BLaER1 treated with 17β-estradiol and CSF1 and Interleukin-3, amounts not matched to agents 10 nM and 100 nM (cell line): ENCODE results near the gene AP3M1.
"Not testable (repeated sequence)": the region's sequence is repeated elsewhere in the genome, so short reads cannot be mapped to it uniquely, and the experiment has no call there.

Experiments used
- H3K27ac ChIP-seq, 11 experiments: shearing (Covaris generic); formaldehyde crosslinking; 2 replicates each; pipeline ENCODE4 v1.8.1; 2022
- H3K27me3 ChIP-seq, 11 experiments: shearing (Covaris generic); formaldehyde crosslinking; 2 replicates each; pipeline ENCODE4 v1.8.1; 2022
- H3K36me3 ChIP-seq, 11 experiments: shearing (Covaris generic); formaldehyde crosslinking; 2 replicates each; pipeline ENCODE4 v1.8.1; 2022
- H3K4me1 ChIP-seq, 10 experiments: shearing (Covaris generic); formaldehyde crosslinking; 2 replicates each; pipeline ENCODE4 v1.8.1; 2022
- H3K4me2 ChIP-seq, 11 experiments: shearing (Covaris generic); formaldehyde crosslinking; 2 replicates each; pipeline ENCODE4 v1.8.1; 2022
- H3K4me3 ChIP-seq, 10 experiments: shearing (Covaris generic); formaldehyde crosslinking; 2 replicates each; pipeline ENCODE4 v1.8.1; 2022
- H3K9ac ChIP-seq, 11 experiments: shearing (Covaris generic); formaldehyde crosslinking; 2 replicates each; pipeline ENCODE4 v1.8.1; 2022
- H3K9me3 ChIP-seq, 11 experiments: shearing (Covaris generic); formaldehyde crosslinking; replicated peaks in 1 of 11; 2 replicates each; pipeline ENCODE4 v1.8.1; 2022
- H4K20me1 ChIP-seq, 11 experiments: shearing (Covaris generic); formaldehyde crosslinking; 2 replicates each; pipeline ENCODE4 v1.8.1; 2022
- Cebpa-rat ChIP-seq, 11 experiments: shearing (Covaris generic); IDR thresholded peaks; 2 replicates each; pipeline ENCODE4 v1.8.1; 2022

Gene AP3M1, protein sequence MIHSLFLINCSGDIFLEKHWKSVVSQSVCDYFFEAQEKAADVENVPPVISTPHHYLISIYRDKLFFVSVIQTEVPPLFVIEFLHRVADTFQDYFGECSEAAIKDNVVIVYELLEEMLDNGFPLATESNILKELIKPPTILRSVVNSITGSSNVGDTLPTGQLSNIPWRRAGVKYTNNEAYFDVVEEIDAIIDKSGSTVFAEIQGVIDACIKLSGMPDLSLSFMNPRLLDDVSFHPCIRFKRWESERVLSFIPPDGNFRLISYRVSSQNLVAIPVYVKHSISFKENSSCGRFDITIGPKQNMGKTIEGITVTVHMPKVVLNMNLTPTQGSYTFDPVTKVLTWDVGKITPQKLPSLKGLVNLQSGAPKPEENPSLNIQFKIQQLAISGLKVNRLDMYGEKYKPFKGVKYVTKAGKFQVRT

DNA sequence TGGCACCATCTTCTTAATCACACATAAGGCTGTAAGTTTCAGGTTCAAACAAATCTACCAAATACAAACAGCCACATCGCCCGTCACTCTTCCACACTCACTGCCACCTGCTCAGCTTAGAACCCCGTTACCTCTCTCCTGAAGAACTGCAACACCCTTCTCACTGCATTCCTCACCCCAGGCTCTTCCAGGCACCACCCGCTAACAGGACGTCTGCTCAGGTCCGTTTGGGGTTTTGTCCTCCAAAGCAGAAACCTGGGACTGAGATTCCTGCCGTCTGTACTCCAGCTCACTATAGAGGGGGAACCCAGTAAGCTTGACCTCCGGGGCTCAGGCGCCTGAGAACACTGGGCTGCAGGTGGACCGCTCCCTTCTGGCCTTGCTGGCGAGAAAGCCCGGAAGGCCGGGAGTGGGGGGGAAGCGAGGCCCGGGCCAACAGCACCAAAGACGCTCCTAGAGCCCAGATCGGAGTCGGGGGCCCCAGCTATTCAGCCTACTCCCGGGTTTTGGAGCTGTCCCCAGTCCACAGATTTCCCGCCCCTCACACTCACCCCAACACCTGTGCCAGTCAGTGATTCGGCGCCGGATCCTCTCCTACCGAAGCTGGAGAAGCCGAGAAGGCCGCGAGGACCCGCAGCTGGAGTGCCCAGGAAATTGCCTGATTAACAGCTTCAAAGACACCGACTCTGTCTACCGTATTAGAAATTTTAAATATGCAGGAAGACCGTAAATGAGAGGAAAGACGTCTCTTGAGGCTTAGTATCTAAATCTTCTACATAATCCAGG lies at the start of gene AP3M1:
TSS of gene AP3M1 (minus strand) at position 625 of the 786 bp plus-strand sequence. CDS start 12,449 bp downstream, outside the sequence.
- Histone ChIP-seq H3K4me3 (peak within 1 kb of the TSS; percentile 88 to 98 (median 96)), H3K27me3 (no peaks in the 10 kb centered on the region), H3K4me2 (peak within 1 kb of the TSS; percentile 88 to 98 (median 92)), H3K27ac (peak within 1 kb of the TSS; percentile 92 to 98 (median 94)), H3K9ac (peak within 1 kb of the TSS; percentile 83 to 96 (median 92)), H3K36me3 (peaks cover 18 to 36% (median 29%) of the 10 kb centered on the region in 11 experiments; a peak in 21 of 22 replicates), H3K9me3 (no peaks in the 10 kb centered on the region), H4K20me1 (peaks cover 0 to 58% (median 26%) of the 10 kb centered on the region in 11 experiments; a peak in 13 of 22 replicates), H3K4me1 (peaks cover 39 to 74% (median 52%) of the 10 kb centered on the region in 10 experiments)
- TF ChIP-seq Cebpa-rat (IDR thresholded peaks at IDR 0.05) = no peak

DNA sequence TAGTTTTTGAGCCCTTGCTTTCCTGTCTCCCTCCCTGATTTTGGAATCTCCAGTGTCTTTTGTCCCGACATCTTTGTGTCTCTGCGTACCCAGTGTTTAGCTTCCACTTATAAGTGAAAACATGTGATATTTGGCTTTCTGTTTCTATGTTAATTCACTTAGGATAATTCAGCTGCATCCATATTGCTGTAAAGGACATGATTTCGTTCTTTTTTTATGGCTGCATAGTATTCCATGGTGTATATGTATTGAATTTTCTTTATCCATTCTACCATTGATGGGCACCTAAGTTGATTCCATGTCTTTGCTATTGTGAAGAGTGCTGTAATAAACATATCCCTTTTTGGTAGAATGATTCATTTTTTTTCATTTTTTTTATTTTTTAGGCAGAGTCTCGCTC lies 48.7 kb upstream of the AP3M1 start:
- H3K4me3 ChIP-seq = no peak overlapping the region
- H3K4me1 ChIP-seq = no peaks in the 10 kb centered on the region
- no peaks in the 10 kb centered on the region for H3K27me3 ChIP-seq
- H3K36me3 ChIP-seq = peaks cover 20 to 53% (median 37%) of the 10 kb centered on the region in 11 experiments; a peak in 21 of 22 replicates
- H3K4me2 ChIP-seq = no peak overlapping the region
- H3K9me3 ChIP-seq = 0 out of 22 replicates have a peak, but pooled peaks cover 0 to 4% (median 0%) of the 10 kb centered on the region in 11 experiments
- no peak overlapping the region for H3K9ac ChIP-seq
- no peak overlapping the region for H3K27ac ChIP-seq
- TF ChIP-seq Cebpa-rat (IDR thresholded peaks at IDR 0.05) = no peak
- peaks cover 0 to 62% (median 30%) of the 10 kb centered on the region in 11 experiments; a peak in 17 of 22 replicates for H4K20me1 ChIP-seq

DNA sequence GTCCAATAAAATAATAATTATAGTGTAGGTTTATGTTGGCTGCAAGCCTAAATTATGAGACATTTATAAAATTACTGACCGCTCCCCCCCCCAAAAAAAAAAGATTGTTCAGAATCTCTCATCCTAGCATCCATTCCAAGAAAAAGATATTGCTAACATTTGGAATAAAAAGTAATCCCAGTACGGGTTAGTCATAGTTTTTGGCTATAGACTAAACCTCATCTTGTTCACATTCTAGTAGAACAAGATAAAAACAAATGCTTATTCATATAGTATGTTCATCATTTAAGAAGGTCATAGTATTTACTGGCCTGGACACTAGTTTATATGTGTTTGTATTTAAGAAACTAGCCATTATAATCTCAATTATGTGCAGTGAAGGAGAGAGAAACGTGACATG lies 44.4 kb upstream of the AP3M1 start:
- no peak overlapping the region for H3K4me2 ChIP-seq
- H4K20me1 ChIP-seq = peaks cover 0 to 96% (median 40%) of the 10 kb centered on the region in 11 experiments; a peak in 17 of 22 replicates
- no peak overlapping the region for H3K9ac ChIP-seq
- no peak overlapping the region for H3K27ac ChIP-seq
- no peaks in the 10 kb centered on the region for H3K27me3 ChIP-seq
- no peak for TF ChIP-seq Cebpa-rat (IDR thresholded peaks at IDR 0.05)
- H3K4me1 ChIP-seq = peaks cover 18 to 28% (median 25%) of the 10 kb centered on the region in 10 experiments
- no peak overlapping the region for H3K4me3 ChIP-seq
- H3K9me3 ChIP-seq = 0 out of 22 replicates have a peak, but pooled peaks cover 0 to 4% (median 0%) of the 10 kb centered on the region in 11 experiments
- peaks cover 0 to 19% (median 8%) of the 10 kb centered on the region in 11 experiments; a peak in 7 of 22 replicates for H3K36me3 ChIP-seq

DNA sequence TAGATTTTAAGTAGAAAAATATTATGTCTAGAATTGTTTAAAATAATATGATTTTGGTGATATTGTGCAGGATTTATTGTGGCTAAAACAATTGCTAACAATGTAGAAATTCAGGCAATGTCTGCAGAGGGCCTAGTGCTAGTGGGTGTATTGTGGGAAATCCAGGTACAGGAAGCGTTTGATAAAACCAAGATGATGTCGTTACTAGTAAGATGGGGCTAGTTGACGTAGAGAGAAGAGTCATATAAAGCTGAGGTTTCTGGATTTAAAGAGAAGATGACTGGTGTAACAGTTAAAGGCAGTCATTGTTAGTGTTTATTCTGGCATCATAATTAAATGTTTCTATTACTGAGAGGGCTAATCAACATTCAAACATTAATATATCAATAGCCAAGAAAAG lies 43.9 kb upstream of the AP3M1 start:
- H3K9me3 ChIP-seq = 0 out of 22 replicates have a peak, but pooled peaks cover 0 to 4% (median 0%) of the 10 kb centered on the region in 11 experiments
- H3K36me3 ChIP-seq = peaks cover 0 to 18% (median 5%) of the 10 kb centered on the region in 11 experiments; a peak in 6 of 22 replicates
- H3K4me1 ChIP-seq = peaks cover 22 to 33% (median 30%) of the 10 kb centered on the region in 10 experiments
- H3K27me3 ChIP-seq = no peaks in the 10 kb centered on the region
- H3K9ac ChIP-seq = no peak overlapping the region
- H3K4me2 ChIP-seq = no peak overlapping the region
- TF ChIP-seq Cebpa-rat (IDR thresholded peaks at IDR 0.05) = no peak
- H3K27ac ChIP-seq = no peak overlapping the region
- no peak overlapping the region for H3K4me3 ChIP-seq
- H4K20me1 ChIP-seq = peaks cover 0 to 96% (median 38%) of the 10 kb centered on the region in 11 experiments; a peak in 17 of 22 replicates

DNA sequence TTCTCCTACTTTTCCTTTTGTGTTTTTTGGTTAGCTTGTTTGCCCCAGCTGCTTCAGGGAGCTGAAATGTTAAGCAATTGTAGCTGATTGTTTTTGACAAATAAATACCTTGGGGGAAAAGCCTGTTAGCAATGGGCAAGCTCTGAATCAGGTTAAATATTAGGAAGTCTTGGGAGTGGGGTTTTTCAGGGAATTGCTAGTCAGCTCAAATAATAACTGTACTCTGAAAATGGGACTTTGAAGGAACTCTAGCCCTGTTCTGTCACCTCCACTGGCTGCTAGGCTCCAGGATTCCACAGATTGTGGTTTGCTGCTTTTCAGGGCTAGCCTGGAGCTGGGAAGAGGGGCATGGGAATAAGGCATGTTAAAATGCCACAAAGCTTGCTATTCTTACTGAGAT lies 39.9 kb upstream of the AP3M1 start:
- Histone ChIP-seq H3K4me1 (peaks cover 24 to 45% (median 38%) of the 10 kb centered on the region in 10 experiments), H3K4me3 (peak overlapping the region in 1 of 10 experiments; percentile 19; a peak in 2 of 20 replicates), H3K27me3 (no peaks in the 10 kb centered on the region), H3K9me3 (no peaks in the 10 kb centered on the region), H3K27ac (peak overlapping the region; percentile 41 to 74 (median 61); a peak in 20 of 22 replicates), H3K4me2 (peak overlapping the region; percentile 48 to 80 (median 66)), H4K20me1 (peaks cover 0 to 91% (median 28%) of the 10 kb centered on the region in 11 experiments; a peak in 16 of 22 replicates), H3K36me3 (peaks cover 0 to 12% (median 0%) of the 10 kb centered on the region in 11 experiments; a peak in 4 of 22 replicates), H3K9ac (peak overlapping the region; percentile 4 to 61 (median 40); a peak in 19 of 22 replicates)
- TF ChIP-seq Cebpa-rat (IDR thresholded peaks at IDR 0.05) = no peak

DNA sequence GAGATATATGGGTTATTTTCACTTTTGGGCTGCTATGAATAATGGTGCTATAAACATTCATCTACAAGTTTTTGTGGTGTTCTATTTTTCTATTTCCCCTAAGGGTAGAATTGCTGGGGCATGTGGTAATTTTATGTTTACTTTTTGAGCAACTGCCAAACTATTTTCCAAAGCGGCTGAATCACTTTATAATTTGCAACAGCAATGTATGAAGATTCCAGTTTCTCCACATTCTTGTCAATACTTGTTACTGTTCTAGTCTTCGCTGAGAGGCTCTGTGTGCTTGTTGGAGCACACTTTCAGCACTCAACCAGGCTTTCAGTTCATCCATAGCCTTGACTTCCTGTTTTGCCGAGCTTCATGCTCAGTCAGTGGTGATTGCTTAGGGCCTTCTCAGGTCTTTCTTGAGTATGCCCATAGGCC lies 39.4 kb upstream of the AP3M1 start:
- Histone ChIP-seq H3K9ac (peak overlapping the region; percentile 4 to 61 (median 40); a peak in 18 of 22 replicates), H3K4me1 (peaks cover 24 to 45% (median 38%) of the 10 kb centered on the region in 10 experiments), H4K20me1 (peaks cover 0 to 92% (median 25%) of the 10 kb centered on the region in 11 experiments; a peak in 15 of 22 replicates), H3K36me3 (peaks cover 0 to 10% (median 0%) of the 10 kb centered on the region in 11 experiments; a peak in 2 of 22 replicates), H3K4me2 (peak overlapping the region; percentile 48 to 80 (median 66)), H3K27me3 (no peaks in the 10 kb centered on the region), H3K27ac (peak overlapping the region; percentile 41 to 74 (median 61); a peak in 19 of 22 replicates), H3K4me3 (peak overlapping the region in 1 of 10 experiments; percentile 19; a peak in 2 of 20 replicates), H3K9me3 (no peaks in the 10 kb centered on the region)
- TF ChIP-seq Cebpa-rat (IDR thresholded peaks at IDR 0.05) = no peak

DNA sequence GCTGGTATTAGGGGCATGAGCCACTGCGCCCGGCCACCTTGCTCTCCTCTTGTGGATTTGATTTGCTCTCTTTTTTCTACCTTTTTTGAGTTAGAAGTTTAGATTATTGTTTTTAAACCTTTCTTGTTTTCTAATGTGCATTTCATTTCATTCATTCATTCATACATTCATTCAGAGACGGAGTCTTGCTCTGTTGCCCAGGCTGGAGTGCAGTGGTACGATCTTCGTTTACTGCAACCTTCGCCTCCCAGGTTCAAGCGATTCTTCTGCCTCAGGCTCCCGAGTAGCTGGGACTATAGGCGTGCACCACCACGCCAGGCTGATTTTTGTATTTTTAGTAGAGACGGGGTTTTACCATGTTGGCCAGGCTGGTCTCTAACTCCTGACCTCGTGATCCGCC lies 38.0 kb upstream of the AP3M1 start:
- peaks cover 0 to 18% (median 0%) of the 10 kb centered on the region in 11 experiments; a peak in 3 of 22 replicates for H3K36me3 ChIP-seq
- peak overlapping the region in 1 of 11 experiments; percentile 67; a peak in 1 of 22 replicates for H3K4me2 ChIP-seq
- peaks cover 0 to 93% (median 19%) of the 10 kb centered on the region in 11 experiments; a peak in 14 of 22 replicates for H4K20me1 ChIP-seq
- H3K27me3 ChIP-seq, H3K4me3 ChIP-seq, H3K27ac ChIP-seq, H3K9ac ChIP-seq, H3K9me3 ChIP-seq: not testable (repeated sequence)
- H3K4me1 ChIP-seq = peaks cover 24 to 45% (median 38%) of the 10 kb centered on the region in 10 experiments

DNA sequence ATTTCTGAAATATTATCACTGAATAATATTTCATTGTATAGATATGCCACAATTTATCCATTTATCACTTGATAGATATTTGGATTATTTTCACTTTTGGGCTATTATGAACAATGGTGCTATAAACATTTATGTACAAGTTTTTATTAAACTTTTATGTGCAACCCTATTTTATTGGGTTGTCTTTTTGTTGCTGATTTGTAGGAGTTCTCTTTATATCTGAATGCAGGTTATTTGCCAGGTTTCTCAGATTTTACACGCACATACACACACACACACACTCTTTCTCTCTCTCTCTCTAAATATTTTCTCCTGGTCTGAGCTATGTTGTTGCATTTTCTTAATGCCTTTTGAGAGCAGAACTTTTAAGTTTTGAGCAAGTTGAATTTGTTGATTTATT lies 36.6 kb upstream of the AP3M1 start:
- H3K9me3 ChIP-seq = no peaks in the 10 kb centered on the region
- H3K27ac ChIP-seq = no peak overlapping the region
- H3K4me3 ChIP-seq = no peak overlapping the region
- peaks cover 0 to 26% (median 3%) of the 10 kb centered on the region in 11 experiments; a peak in 3 of 22 replicates for H3K36me3 ChIP-seq
- H4K20me1 ChIP-seq = peaks cover 0 to 96% (median 24%) of the 10 kb centered on the region in 11 experiments; a peak in 15 of 22 replicates
- no peak overlapping the region for H3K4me2 ChIP-seq
- peaks cover 20 to 40% (median 32%) of the 10 kb centered on the region in 10 experiments for H3K4me1 ChIP-seq
- H3K27me3 ChIP-seq = no peaks in the 10 kb centered on the region
- TF ChIP-seq Cebpa-rat (IDR thresholded peaks at IDR 0.05) = no peak
- no peak overlapping the region for H3K9ac ChIP-seq
